IPS-18a (cell line): ENCODE data around the gene S100Z.
"Not testable (repeated sequence)": the region's sequence is repeated elsewhere in the genome, so short reads cannot be mapped to it uniquely, and the experiment has no call there.

ENCODE experiments used
- H3K27ac ChIP-seq: one replicate; pipeline ENCODE4 v1.5.1; 2013; ENCODE audit warnings: low read length
- H3K27me3 ChIP-seq: one replicate; pipeline ENCODE4 v1.6.1; 2013; ENCODE audit warnings: mild to moderate bottlenecking, low read length; ENCODE audit not compliant: control insufficient read depth, insufficient read depth
- H3K36me3 ChIP-seq: one replicate; pipeline ENCODE4 v1.6.1; 2013; ENCODE audit warnings: low read depth, low read length; ENCODE audit not compliant: control insufficient read depth
- H3K4me1 ChIP-seq: one replicate; pipeline ENCODE4 v1.6.1; 2013; ENCODE audit warnings: low read depth, low read length; ENCODE audit not compliant: control insufficient read depth
- H3K4me3 ChIP-seq: one replicate; pipeline ENCODE4 v1.5.1; 2013; ENCODE audit warnings: low read length
- H3K9ac ChIP-seq: one replicate; pipeline ENCODE4 v1.6.1; 2013; ENCODE audit warnings: mild to moderate bottlenecking, low read length, moderate library complexity
- H3K9me3 ChIP-seq: one replicate; pipeline ENCODE4 v1.6.1; 2013; ENCODE audit warnings: low read depth, low read length; ENCODE audit not compliant: control insufficient read depth

Gene S100Z

GRCh38 chr5:76942581-76942980, 92.8 kb downstream of the S100Z start:
- Histone ChIP-seq H3K27me3 (no peaks in the 10 kb centered on the region), H3K4me1 (no peaks in the 10 kb centered on the region), H3K9ac (no peak overlapping the region), H3K27ac (no peak overlapping the region), H3K36me3 (no peaks in the 10 kb centered on the region), H3K4me3 (no peak overlapping the region), H3K9me3 (no peaks in the 10 kb centered on the region)

GRCh38 chr5:76943006-76943405, 93.2 kb downstream of the S100Z start:
- Histone ChIP-seq H3K36me3 (no peaks in the 10 kb centered on the region), H3K27ac (no peak overlapping the region), H3K4me1 (no peaks in the 10 kb centered on the region), H3K4me3 (no peak overlapping the region), H3K9me3 (no peaks in the 10 kb centered on the region), H3K9ac (no peak overlapping the region), H3K27me3 (no peaks in the 10 kb centered on the region)

GRCh38 chr5:76944638-76945037, 94.8 kb downstream of the S100Z start:
- Histone ChIP-seq H3K27ac (no peak overlapping the region), H3K4me1 (no peaks in the 10 kb centered on the region), H3K27me3 (no peaks in the 10 kb centered on the region), H3K36me3 (no peaks in the 10 kb centered on the region), H3K9me3 (no peaks in the 10 kb centered on the region), H3K9ac (no peak overlapping the region), H3K4me3 (no peak overlapping the region)

- not testable (repeated sequence) for H3K36me3 ChIP-seq, H3K9ac ChIP-seq, H3K9me3 ChIP-seq, H3K27ac ChIP-seq, H3K4me3 ChIP-seq, H3K4me1 ChIP-seq, H3K27me3 ChIP-seq
Observed at GRCh38 chr5:76945238-76945637, 95.4 kb downstream of the S100Z start.

GRCh38 chr5:76946090-76946489, 96.3 kb downstream of the S100Z start:
- H3K9me3 ChIP-seq, result no peaks in the 10 kb centered on the region
- peaks cover 6% of the 10 kb centered on the region for H3K27me3 ChIP-seq
- H3K36me3 ChIP-seq, result no peaks in the 10 kb centered on the region
- H3K4me3 ChIP-seq, result no peak overlapping the region
- no peak overlapping the region for H3K27ac ChIP-seq
- H3K9ac ChIP-seq, result no peak overlapping the region
- no peaks in the 10 kb centered on the region for H3K4me1 ChIP-seq

- Histone ChIP-seq H3K4me3 (no peak overlapping the region), H3K27me3 (peaks cover 16% of the 10 kb centered on the region), H3K36me3 (no peaks in the 10 kb centered on the region), H3K9ac (no peak overlapping the region), H3K4me1 (no peaks in the 10 kb centered on the region), H3K27ac (no peak overlapping the region), H3K9me3 (no peaks in the 10 kb centered on the region)
Observed at GRCh38 chr5:76947082-76947503, 97.3 kb downstream of the S100Z start.

- Histone ChIP-seq H3K4me3 (peak within 1 kb of the TSS; percentile 62), H3K27me3 (peaks cover 59% of the 10 kb centered on the region), H3K9ac (no peak within 1 kb of the TSS)
Observed at GRCh38 chr5:76952795-76953536, 103.2 kb downstream of the S100Z start, which contains the start of gene CRHBP. TSS of gene CRHBP (plus strand) at chr5:76953045. CDS start at chr5:76953135, 90 bp downstream.

GRCh38 chr5:76953551-76954382, 104.0 kb downstream of the S100Z start:
- Histone ChIP-seq H3K9me3 (no peaks in the 10 kb centered on the region), H3K27me3 (peaks cover 59% of the 10 kb centered on the region), H3K4me1 (no peaks in the 10 kb centered on the region), H3K36me3 (no peaks in the 10 kb centered on the region), H3K27ac (no peak overlapping the region), H3K4me3 (peak overlapping the region; percentile 62), H3K9ac (no peak overlapping the region)

More at GRCh38 chr5:76952795-76953536, 103.2 kb downstream of the S100Z start, which contains the start of gene CRHBP:
- no peaks in the 10 kb centered on the region for H3K36me3 ChIP-seq
- no peaks in the 10 kb centered on the region for H3K4me1 ChIP-seq
- H3K27ac ChIP-seq, result no peak within 1 kb of the TSS
- H3K9me3 ChIP-seq, result no peaks in the 10 kb centered on the region

- peaks cover 59% of the 10 kb centered on the region for H3K27me3 ChIP-seq
- H3K4me3 ChIP-seq, result peak overlapping the region; percentile 62
Observed at GRCh38 chr5:76954383-76954763, 104.6 kb downstream of the S100Z start.

GRCh38 chr5:76956033-76956432, 106.2 kb downstream of the S100Z start:
- no peaks in the 10 kb centered on the region for H3K4me1 ChIP-seq
- no peaks in the 10 kb centered on the region for H3K36me3 ChIP-seq
- H3K9me3 ChIP-seq, result no peaks in the 10 kb centered on the region
- H3K27me3 ChIP-seq, result peaks cover 54% of the 10 kb centered on the region
- no peak overlapping the region for H3K9ac ChIP-seq
- H3K4me3 ChIP-seq, result no peak overlapping the region
- no peak overlapping the region for H3K27ac ChIP-seq

More at GRCh38 chr5:76954383-76954763, 104.6 kb downstream of the S100Z start:
- no peak overlapping the region for H3K9ac ChIP-seq
- H3K27ac ChIP-seq, result no peak overlapping the region
- no peaks in the 10 kb centered on the region for H3K4me1 ChIP-seq
- no peaks in the 10 kb centered on the region for H3K36me3 ChIP-seq
- no peaks in the 10 kb centered on the region for H3K9me3 ChIP-seq

GRCh38 chr5:76958991-76959767, 109.4 kb downstream of the S100Z start:
- Histone ChIP-seq H3K9ac (no peak overlapping the region), H3K27me3 (peaks cover 23% of the 10 kb centered on the region), H3K9me3 (no peaks in the 10 kb centered on the region), H3K4me1 (no peaks in the 10 kb centered on the region), H3K4me3 (no peak overlapping the region), H3K27ac (no peak overlapping the region), H3K36me3 (no peaks in the 10 kb centered on the region)
